H1 (cell line): Measurements from ENCODE around the gene MGAT4B. TPM values are rescaled to one million over a fixed set of nuclear protein-coding genes. Genes with fewer than 3 reads are reported as not detected.

Source experiments
- CBX8 ChIP-seq: fragments of 300-800, 300-1000 bp; sonication (generic); IDR thresholded peaks from 2 replicates; pipeline ENCODE4 v1.7.1; 2016; ENCODE audit warnings: low read depth, low read length, borderline replicate concordance
- CEBPB ChIP-seq: IDR thresholded peaks from 2 replicates; pipeline ENCODE4 v1.6.1; 2012; ENCODE audit warnings: low read depth, low read length
- GTF2F1 ChIP-seq: IDR thresholded peaks from 2 replicates; pipeline ENCODE4 v1.6.1; 2012; ENCODE audit warnings: low read depth, low read length, improper control_type of control experiment, borderline replicate concordance
- JUND ChIP-seq: IDR thresholded peaks from 2 replicates; pipeline ENCODE4 v1.6.1; 2011; ENCODE audit warnings: mild to moderate bottlenecking, improper control_type of control experiment, low read length
- KDM5A ChIP-seq: fragments of 200-600 bp; IDR thresholded peaks from 2 replicates; pipeline ENCODE4 v1.7.1; 2012; ENCODE audit warnings: mild to moderate bottlenecking, low read length, inconsistent platforms, mixed read lengths
- NRF1 ChIP-seq: IDR thresholded peaks from 2 replicates; pipeline ENCODE4 v1.6.1; 2011; ENCODE audit warnings: mild to moderate bottlenecking, low read depth, low read length, improper control_type of control experiment
- polyA plus RNA-seq, 7 experiments: library from polyadenylated mRNA; depleted of rRNA in 3 of 7; stranded (reverse) in 5 of 7; unstranded in 2 of 7; fragments of >200 nt in 5 of 7; fragments of 200-250 nt in 2 of 7; gene quantifications; 1 replicate in 5 of 7; 2 replicates in 1 of 7; 4 replicates in 1 of 7; pipeline versions ENCODE4 v1.2.1 to v1.2.3, GENCODE V29; 2011 to 2013; ENCODE audit warnings: missing spikeins in 2 of 7, mixed read lengths in 2 of 7
- total RNA-seq: library from RNA; stranded (reverse); fragmentation: NEBNext Ultra II Directional; extraction: Animal tissue kit (Norgen Biotek cat#: 25700); gene quantifications from 2 replicates; pipeline ENCODE4 v1.2.1, GENCODE V29; 2021
- TF ChIP-seq, protein P1 (sequence below): fragments of 300-600 bp; sonication (generic); IDR thresholded peaks from 2 replicates; pipeline ENCODE4 v1.7.1; 2012; ENCODE audit warnings: low read length, moderate library complexity, mild to moderate bottlenecking, inconsistent platforms; ENCODE audit not compliant: insufficient replicate concordance

MGAT4B gene
- total and polyA plus RNA-seq, 2 of the 8 experiments (the other 6 are each of a cell fraction or from before 2014, with no cell fraction given), result 116 to 128 TPM

DNA sequence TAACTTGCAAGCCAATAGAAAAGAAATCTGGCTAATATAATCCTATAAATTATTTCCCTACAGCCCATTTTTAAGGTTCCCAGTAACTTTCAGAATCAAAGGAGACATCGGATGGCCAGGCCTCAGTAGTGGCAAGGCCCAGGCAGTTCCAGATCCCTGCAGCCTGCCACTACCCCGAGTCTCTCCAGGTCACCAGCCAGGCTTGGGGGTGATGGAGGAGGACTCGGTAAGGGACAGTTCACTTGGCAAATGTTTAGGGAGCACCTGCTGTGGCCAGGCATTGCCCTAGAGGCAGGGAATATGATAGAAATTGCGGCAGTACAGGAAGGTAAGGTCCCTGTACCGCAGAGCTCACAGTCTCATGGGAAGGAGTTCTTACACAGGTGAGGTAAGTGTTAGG is 28.1 kb downstream of the MGAT4B start (continued):
- TF ChIP-seq, protein P1, sequence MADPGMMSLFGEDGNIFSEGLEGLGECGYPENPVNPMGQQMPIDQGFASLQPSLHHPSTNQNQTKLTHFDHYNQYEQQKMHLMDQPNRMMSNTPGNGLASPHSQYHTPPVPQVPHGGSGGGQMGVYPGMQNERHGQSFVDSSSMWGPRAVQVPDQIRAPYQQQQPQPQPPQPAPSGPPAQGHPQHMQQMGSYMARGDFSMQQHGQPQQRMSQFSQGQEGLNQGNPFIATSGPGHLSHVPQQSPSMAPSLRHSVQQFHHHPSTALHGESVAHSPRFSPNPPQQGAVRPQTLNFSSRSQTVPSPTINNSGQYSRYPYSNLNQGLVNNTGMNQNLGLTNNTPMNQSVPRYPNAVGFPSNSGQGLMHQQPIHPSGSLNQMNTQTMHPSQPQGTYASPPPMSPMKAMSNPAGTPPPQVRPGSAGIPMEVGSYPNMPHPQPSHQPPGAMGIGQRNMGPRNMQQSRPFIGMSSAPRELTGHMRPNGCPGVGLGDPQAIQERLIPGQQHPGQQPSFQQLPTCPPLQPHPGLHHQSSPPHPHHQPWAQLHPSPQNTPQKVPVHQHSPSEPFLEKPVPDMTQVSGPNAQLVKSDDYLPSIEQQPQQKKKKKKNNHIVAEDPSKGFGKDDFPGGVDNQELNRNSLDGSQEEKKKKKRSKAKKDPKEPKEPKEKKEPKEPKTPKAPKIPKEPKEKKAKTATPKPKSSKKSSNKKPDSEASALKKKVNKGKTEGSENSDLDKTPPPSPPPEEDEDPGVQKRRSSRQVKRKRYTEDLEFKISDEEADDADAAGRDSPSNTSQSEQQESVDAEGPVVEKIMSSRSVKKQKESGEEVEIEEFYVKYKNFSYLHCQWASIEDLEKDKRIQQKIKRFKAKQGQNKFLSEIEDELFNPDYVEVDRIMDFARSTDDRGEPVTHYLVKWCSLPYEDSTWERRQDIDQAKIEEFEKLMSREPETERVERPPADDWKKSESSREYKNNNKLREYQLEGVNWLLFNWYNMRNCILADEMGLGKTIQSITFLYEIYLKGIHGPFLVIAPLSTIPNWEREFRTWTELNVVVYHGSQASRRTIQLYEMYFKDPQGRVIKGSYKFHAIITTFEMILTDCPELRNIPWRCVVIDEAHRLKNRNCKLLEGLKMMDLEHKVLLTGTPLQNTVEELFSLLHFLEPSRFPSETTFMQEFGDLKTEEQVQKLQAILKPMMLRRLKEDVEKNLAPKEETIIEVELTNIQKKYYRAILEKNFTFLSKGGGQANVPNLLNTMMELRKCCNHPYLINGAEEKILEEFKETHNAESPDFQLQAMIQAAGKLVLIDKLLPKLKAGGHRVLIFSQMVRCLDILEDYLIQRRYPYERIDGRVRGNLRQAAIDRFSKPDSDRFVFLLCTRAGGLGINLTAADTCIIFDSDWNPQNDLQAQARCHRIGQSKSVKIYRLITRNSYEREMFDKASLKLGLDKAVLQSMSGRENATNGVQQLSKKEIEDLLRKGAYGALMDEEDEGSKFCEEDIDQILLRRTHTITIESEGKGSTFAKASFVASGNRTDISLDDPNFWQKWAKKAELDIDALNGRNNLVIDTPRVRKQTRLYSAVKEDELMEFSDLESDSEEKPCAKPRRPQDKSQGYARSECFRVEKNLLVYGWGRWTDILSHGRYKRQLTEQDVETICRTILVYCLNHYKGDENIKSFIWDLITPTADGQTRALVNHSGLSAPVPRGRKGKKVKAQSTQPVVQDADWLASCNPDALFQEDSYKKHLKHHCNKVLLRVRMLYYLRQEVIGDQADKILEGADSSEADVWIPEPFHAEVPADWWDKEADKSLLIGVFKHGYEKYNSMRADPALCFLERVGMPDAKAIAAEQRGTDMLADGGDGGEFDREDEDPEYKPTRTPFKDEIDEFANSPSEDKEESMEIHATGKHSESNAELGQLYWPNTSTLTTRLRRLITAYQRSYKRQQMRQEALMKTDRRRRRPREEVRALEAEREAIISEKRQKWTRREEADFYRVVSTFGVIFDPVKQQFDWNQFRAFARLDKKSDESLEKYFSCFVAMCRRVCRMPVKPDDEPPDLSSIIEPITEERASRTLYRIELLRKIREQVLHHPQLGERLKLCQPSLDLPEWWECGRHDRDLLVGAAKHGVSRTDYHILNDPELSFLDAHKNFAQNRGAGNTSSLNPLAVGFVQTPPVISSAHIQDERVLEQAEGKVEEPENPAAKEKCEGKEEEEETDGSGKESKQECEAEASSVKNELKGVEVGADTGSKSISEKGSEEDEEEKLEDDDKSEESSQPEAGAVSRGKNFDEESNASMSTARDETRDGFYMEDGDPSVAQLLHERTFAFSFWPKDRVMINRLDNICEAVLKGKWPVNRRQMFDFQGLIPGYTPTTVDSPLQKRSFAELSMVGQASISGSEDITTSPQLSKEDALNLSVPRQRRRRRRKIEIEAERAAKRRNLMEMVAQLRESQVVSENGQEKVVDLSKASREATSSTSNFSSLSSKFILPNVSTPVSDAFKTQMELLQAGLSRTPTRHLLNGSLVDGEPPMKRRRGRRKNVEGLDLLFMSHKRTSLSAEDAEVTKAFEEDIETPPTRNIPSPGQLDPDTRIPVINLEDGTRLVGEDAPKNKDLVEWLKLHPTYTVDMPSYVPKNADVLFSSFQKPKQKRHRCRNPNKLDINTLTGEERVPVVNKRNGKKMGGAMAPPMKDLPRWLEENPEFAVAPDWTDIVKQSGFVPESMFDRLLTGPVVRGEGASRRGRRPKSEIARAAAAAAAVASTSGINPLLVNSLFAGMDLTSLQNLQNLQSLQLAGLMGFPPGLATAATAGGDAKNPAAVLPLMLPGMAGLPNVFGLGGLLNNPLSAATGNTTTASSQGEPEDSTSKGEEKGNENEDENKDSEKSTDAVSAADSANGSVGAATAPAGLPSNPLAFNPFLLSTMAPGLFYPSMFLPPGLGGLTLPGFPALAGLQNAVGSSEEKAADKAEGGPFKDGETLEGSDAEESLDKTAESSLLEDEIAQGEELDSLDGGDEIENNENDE, result no peak
- TF ChIP-seq NRF1 (no peak), CEBPB (no peak), CBX8 (no peak), KDM5A (no peak), GTF2F1 (no peak), JUND (no peak)
